Measurements from ENCODE around the gene WASHC3.

The WASHC3 gene

DNA sequence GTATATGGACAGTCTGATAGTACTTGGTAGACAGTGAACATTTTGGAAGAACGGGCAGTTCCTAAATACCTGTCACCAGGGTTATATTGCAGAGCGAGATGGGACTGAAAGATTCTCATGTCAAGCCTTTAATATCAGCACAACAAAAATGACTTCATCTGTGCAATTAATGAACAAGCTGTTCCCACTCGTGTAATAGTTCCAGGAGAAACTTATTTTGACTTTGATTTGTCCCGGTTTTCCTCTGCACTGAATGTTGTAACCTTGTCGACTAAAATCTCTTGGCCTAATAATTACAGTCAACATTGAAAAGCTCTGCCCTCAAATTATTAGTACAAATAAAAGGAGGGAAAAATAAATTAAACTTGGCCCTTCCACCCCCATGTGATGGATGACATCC, 79.5 kb downstream of the WASHC3 start:
- Histone ChIP-seq H3K4me1 (ENCODE audit: control insufficient read depth, insufficient read depth, low read length) (no peaks in the 10 kb centered on the region), H3K27ac (ENCODE audit: insufficient read depth, low read depth, low read length, poor library complexity, severe bottlenecking) (no peak overlapping the region), H3K4me3 (ENCODE audit: insufficient read depth, low read depth, low read length) (no peak overlapping the region), H3K27me3 (ENCODE audit: control insufficient read depth, insufficient read depth, low read length, poor library complexity, severe bottlenecking) (no peaks in the 10 kb centered on the region), H3K36me3 (ENCODE audit: control insufficient read depth, insufficient read depth, low read length) (no peaks in the 10 kb centered on the region), H3K9me3 (ENCODE audit: control insufficient read depth, low read length) (no peaks in the 10 kb centered on the region)
- 92 to 93% methylated on average over 5 of the region's 5 CpGs for WGBS, 2 experiments

DNA sequence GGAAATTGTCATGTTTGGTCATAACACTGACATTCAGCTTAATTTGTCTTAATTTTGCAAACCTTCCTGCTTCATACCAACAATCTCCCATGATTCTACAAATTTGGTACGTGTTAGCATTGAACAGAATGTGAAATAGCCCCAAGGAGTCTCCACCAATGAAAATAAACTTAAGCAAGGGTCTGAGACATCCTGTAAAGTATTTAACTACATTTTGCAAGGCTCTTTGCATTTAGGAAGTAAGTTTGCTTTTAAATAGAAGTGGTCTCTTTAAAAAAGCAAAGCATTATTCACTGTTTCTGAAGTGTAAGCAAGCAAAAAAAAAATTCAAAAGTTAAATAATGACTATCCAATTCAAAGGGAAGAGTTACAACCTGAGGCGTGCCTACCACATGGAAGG, 79.9 kb downstream of the WASHC3 start:
- H3K36me3 ChIP-seq (ENCODE audit: control insufficient read depth, insufficient read depth, low read length), result no peaks in the 10 kb centered on the region
- no peak overlapping the region for H3K4me3 ChIP-seq (ENCODE audit: insufficient read depth, low read depth, low read length)
- WGBS, 2 experiments, result 58 to 63% methylated on average over 2 of the region's 2 CpGs
- no peaks in the 10 kb centered on the region for H3K4me1 ChIP-seq (ENCODE audit: control insufficient read depth, insufficient read depth, low read length)
- H3K27ac ChIP-seq (ENCODE audit: insufficient read depth, low read depth, low read length, poor library complexity, severe bottlenecking), result no peak overlapping the region
- no peaks in the 10 kb centered on the region for H3K27me3 ChIP-seq (ENCODE audit: control insufficient read depth, insufficient read depth, low read length, poor library complexity, severe bottlenecking)
- no peaks in the 10 kb centered on the region for H3K9me3 ChIP-seq (ENCODE audit: control insufficient read depth, low read length)

DNA sequence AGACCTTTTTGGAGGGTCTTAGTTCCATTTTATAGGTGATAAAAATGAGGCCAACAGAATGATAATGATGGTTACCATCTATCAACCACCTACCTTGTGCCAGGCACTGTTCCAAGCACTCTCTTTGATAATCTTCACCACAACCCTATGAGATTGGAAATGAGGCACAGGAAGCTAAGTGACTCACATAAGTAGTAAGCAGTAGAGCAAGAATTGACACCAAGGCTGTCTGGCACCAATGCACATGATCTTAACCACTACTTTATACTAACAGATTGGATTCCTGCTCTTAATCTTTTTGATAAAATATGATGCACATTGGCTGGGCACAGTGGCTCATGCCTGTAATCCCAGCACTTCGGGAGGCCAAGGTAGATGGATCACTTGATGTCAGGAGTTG, 93.0 kb downstream of the WASHC3 start:
- Histone ChIP-seq H3K36me3 (ENCODE audit: control insufficient read depth, insufficient read depth, low read length) (no peaks in the 10 kb centered on the region), H3K9me3 (ENCODE audit: control insufficient read depth, low read length) (no peaks in the 10 kb centered on the region), H3K4me1 (ENCODE audit: control insufficient read depth, insufficient read depth, low read length) (no peaks in the 10 kb centered on the region), H3K27me3 (ENCODE audit: control insufficient read depth, insufficient read depth, low read length, poor library complexity, severe bottlenecking) (no peaks in the 10 kb centered on the region), H3K27ac (ENCODE audit: insufficient read depth, low read depth, low read length, poor library complexity, severe bottlenecking) (no peak overlapping the region), H3K4me3 (ENCODE audit: insufficient read depth, low read depth, low read length) (no peak overlapping the region)
- WGBS, 2 experiments, result 90 to 92% methylated on average over 1 of the region's 1 CpG

DNA sequence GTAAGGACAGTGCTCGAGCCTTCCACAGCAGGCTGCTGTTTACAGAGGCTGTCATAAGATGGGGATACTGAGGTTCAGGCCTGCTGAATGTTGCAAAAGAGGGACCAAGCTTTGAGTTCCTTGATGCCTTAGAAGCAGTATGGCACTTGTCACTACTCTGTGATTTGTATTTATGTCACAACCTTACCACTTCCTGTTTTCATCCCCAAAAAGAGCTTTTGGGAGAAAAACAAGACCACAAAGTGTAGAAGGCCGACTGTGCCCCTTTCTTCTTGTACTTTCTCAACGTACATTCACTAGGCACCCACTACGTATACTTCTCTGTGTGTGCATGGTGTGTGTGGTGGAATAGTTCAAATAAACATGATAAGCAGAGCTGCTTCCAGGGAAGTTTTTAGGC, 94.3 kb downstream of the WASHC3 start:
- H3K27ac ChIP-seq (ENCODE audit: insufficient read depth, low read depth, low read length, poor library complexity, severe bottlenecking), result no peak overlapping the region
- H3K4me1 ChIP-seq (ENCODE audit: control insufficient read depth, insufficient read depth, low read length), result no peaks in the 10 kb centered on the region
- H3K36me3 ChIP-seq (ENCODE audit: control insufficient read depth, insufficient read depth, low read length), result no peaks in the 10 kb centered on the region
- H3K27me3 ChIP-seq (ENCODE audit: control insufficient read depth, insufficient read depth, low read length, poor library complexity, severe bottlenecking), result no peaks in the 10 kb centered on the region
- WGBS, 2 experiments, result 88 to 96% methylated on average over 3 to 4 of the region's 4 CpGs
- no peak overlapping the region for H3K4me3 ChIP-seq (ENCODE audit: insufficient read depth, low read depth, low read length)
- no peaks in the 10 kb centered on the region for H3K9me3 ChIP-seq (ENCODE audit: control insufficient read depth, low read length)

DNA sequence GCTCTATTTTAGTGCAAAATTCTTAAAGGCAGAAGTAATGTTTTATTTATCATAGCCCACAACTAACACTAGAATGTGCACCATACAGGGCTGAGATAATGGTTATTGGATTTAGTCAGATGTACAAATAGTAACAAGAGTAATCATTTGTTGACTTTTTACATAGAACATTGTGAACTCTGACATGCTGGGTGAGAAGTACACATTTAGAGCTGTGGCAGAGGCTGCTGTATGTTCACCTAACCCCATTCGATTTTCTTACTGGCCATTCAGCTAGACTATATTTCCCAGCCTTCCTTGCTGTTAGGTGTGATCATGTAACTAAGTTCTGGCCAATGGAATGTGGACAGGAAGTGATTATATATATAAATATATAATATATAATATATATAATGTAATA, 95.3 kb downstream of the WASHC3 start:
- 75 to 88% methylated on average over 1 of the region's 1 CpG for WGBS, 2 experiments
- H3K27me3 ChIP-seq (ENCODE audit: control insufficient read depth, insufficient read depth, low read length, poor library complexity, severe bottlenecking), result no peaks in the 10 kb centered on the region

DNA sequence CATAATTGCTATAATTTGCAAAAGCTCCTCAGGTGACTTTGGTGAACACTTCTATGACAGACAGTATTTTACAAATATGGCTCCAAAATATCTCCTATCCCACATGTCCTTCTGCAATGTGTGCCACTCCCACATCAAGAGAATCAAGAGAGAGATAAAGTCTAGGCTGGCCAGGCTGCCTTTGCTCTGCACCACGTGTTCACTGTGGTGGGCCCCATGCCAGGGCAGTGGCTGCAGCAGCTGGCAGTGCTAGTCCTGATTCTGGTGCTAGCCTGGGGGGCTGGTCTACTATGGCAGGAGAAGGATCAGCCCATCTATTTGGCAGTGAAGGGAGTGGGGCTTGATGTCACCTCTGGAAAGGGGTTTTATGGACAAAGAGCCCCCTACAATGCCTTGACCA, 98.1 kb downstream of the WASHC3 start:
- 68 to 82% methylated on average over 1 of the region's 1 CpG for WGBS, 2 experiments
- H3K4me1 ChIP-seq (ENCODE audit: control insufficient read depth, insufficient read depth, low read length), result no peaks in the 10 kb centered on the region
- no peak overlapping the region for H3K27ac ChIP-seq (ENCODE audit: insufficient read depth, low read depth, low read length, poor library complexity, severe bottlenecking)
- H3K4me3 ChIP-seq (ENCODE audit: insufficient read depth, low read depth, low read length), result no peak overlapping the region
- no peaks in the 10 kb centered on the region for H3K27me3 ChIP-seq (ENCODE audit: control insufficient read depth, insufficient read depth, low read length, poor library complexity, severe bottlenecking)
- no peaks in the 10 kb centered on the region for H3K36me3 ChIP-seq (ENCODE audit: control insufficient read depth, insufficient read depth, low read length)
- H3K9me3 ChIP-seq (ENCODE audit: control insufficient read depth, low read length), result no peaks in the 10 kb centered on the region

More for the DNA sequence above, 95.3 kb downstream of the WASHC3 start:
- Histone ChIP-seq H3K4me3 (ENCODE audit: insufficient read depth, low read depth, low read length) (no peak overlapping the region), H3K27ac (ENCODE audit: insufficient read depth, low read depth, low read length, poor library complexity, severe bottlenecking) (no peak overlapping the region), H3K36me3 (ENCODE audit: control insufficient read depth, insufficient read depth, low read length) (no peaks in the 10 kb centered on the region), H3K9me3 (ENCODE audit: control insufficient read depth, low read length) (no peaks in the 10 kb centered on the region), H3K4me1 (ENCODE audit: control insufficient read depth, insufficient read depth, low read length) (no peaks in the 10 kb centered on the region)

Data from ectodermal cell (in vitro differentiated cells).